C4-2B (cell line): ENCODE data around the gene KPTN.

Source experiments
- CTCF ChIP-seq: fragments of 450-650 bp; conservative IDR thresholded peaks from 2 replicates; pipeline ENCODE4 v1.5.1; 2017; ENCODE audit warnings: mild to moderate bottlenecking
- ZFX ChIP-seq: fragments of 450-650 bp; IDR thresholded peaks from 2 replicates; pipeline ENCODE4 v1.6.1; 2017

GRCh38 chr19:47503826-47504150, 19.8 kb upstream of the KPTN start:
- TF ChIP-seq CTCF (no peak), ZFX (no peak)
